ENCODE results near the gene IKZF2. TPM values are rescaled to one million over a fixed set of nuclear protein-coding genes. Genes with fewer than 3 reads are reported as not detected.

Gene IKZF2
- total RNA-seq, 1 experiment from 2014 or later = 1.6 TPM

- H3K9me2 ChIP-seq (ENCODE audit: insufficient read depth) = no peaks in the 10 kb centered on the region
- no peaks in the 10 kb centered on the region for H3K27me3 ChIP-seq (ENCODE audit: insufficient read depth, low read length)
- H3K9ac ChIP-seq (ENCODE audit: low read length) = no peak overlapping the region
- H3K9me3 ChIP-seq (ENCODE audit: control insufficient read depth in 1 of 2, insufficient read depth in 1 of 2, low read depth in 1 of 2, low read length in 2 of 2) = no peaks in the 10 kb centered on the region
- no peak overlapping the region for H3K4me2 ChIP-seq (ENCODE audit: low read length)
- no TSS peak for BruUV-seq (replicated peaks)
- TF ChIP-seq, protein P1, sequence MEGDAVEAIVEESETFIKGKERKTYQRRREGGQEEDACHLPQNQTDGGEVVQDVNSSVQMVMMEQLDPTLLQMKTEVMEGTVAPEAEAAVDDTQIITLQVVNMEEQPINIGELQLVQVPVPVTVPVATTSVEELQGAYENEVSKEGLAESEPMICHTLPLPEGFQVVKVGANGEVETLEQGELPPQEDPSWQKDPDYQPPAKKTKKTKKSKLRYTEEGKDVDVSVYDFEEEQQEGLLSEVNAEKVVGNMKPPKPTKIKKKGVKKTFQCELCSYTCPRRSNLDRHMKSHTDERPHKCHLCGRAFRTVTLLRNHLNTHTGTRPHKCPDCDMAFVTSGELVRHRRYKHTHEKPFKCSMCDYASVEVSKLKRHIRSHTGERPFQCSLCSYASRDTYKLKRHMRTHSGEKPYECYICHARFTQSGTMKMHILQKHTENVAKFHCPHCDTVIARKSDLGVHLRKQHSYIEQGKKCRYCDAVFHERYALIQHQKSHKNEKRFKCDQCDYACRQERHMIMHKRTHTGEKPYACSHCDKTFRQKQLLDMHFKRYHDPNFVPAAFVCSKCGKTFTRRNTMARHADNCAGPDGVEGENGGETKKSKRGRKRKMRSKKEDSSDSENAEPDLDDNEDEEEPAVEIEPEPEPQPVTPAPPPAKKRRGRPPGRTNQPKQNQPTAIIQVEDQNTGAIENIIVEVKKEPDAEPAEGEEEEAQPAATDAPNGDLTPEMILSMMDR (IDR thresholded peaks at IDR 0.05 in 2 of 3, conservative IDR thresholded peaks at IDR 0.05 in 1 of 3; ENCODE audit: borderline replicate concordance in 1 of 3, insufficient read depth in 1 of 3, low read depth in 2 of 3, low read length in 2 of 3) = no peak
- TF ChIP-seq SIN3A (IDR thresholded peaks at IDR 0.05; ENCODE audit: low read depth) (no peak), SP1 (IDR thresholded peaks at IDR 0.05; ENCODE audit: low read depth) (no peak), MAX (IDR thresholded peaks at IDR 0.05) (no peak), ZBTB33 (IDR thresholded peaks at IDR 0.05; ENCODE audit: extremely low read depth, insufficient replicate concordance, low read length) (no peak)
- no peaks in the 10 kb centered on the region for H3K36me3 ChIP-seq (ENCODE audit: control insufficient read depth in 1 of 2, insufficient read depth in 2 of 2, low read length in 2 of 2)
- intact Hi-C loops (cut with micrococcal nuclease) = loop anchor here (2.0 kb wide), 1 partner anchor 21 kb away; no protein-coding TSS in a partner anchor
- ChIA-PET RAD21 (ENCODE audit: low non-redundant PET in 1 of 2, low total read pairs in 2 of 2, uncharacterized antibody in 2 of 2, unreplicated experiment in 2 of 2) (no interaction called here), CTCF (no interaction called here), POLR2A (no interaction called here)
- H3K4me3 ChIP-seq (replicated peaks in 1 of 2; ENCODE audit: low read depth in 1 of 2, low read length in 2 of 2) = no peak overlapping the region
- H3K79me2 ChIP-seq (ENCODE audit: insufficient read depth, low read length) = no peaks in the 10 kb centered on the region
- no peak overlapping the region for H2AFZ ChIP-seq (ENCODE audit: low read depth, low read length, poor library complexity, severe bottlenecking)
- ATAC-seq = no peak
- DNase-seq (ENCODE audit: low read depth, low spot score) = no peak
- no peaks in the 10 kb centered on the region for H4K20me1 ChIP-seq (ENCODE audit: insufficient read depth)
- no peak overlapping the region for H3K27ac ChIP-seq (ENCODE audit: low read depth, low read length)
- no peaks in the 10 kb centered on the region for H3K4me1 ChIP-seq (ENCODE audit: control insufficient read depth in 1 of 2, insufficient read depth in 2 of 2, low read length in 2 of 2)
Measured at GRCh38 chr2:213007290-213007838, 144.0 kb downstream of the IKZF2 start.
